GM21528 (cell line): Measurements from ENCODE around the gene OR14C36.
"Not testable (repeated sequence)": the region's sequence is repeated elsewhere in the genome, so short reads cannot be mapped to it uniquely, and the experiment has no call there.

Experiments
- ATAC-seq: cut with Tn5 transposase; IDR thresholded peaks from one replicate; pipeline ENCODE4 v1.9.1; 2021; ENCODE audit warnings: mild to moderate bottlenecking, moderate library complexity; ENCODE audit not compliant: unreplicated experiment, low FRiP score

Gene OR14C36

GRCh38 chr1:248348475-248348874 is at the start of gene OR14C36:
TSS of gene OR14C36 (plus strand) at chr1:248348775. CDS start at chr1:248348775, 0 bp downstream.
- no peak for ATAC-seq

GRCh38 chr1:248303324-248303723 is 45.3 kb upstream of the OR14C36 start, which contains the start of gene OR2T12:
TSS of gene OR2T12 (minus strand) at chr1:248303424. CDS start at chr1:248295578, 7,846 bp downstream.
- ATAC-seq, result no peak

GRCh38 chr1:248305672-248306071 is 42.9 kb upstream of the OR14C36 start:
- not testable (repeated sequence) for ATAC-seq

GRCh38 chr1:248306103-248306502 is 42.5 kb upstream of the OR14C36 start:
- ATAC-seq, result no peak

GRCh38 chr1:248306740-248307139 is 41.8 kb upstream of the OR14C36 start:
- not testable (repeated sequence) for ATAC-seq

- no peak for ATAC-seq
Measured at GRCh38 chr1:248316796-248317195, 31.8 kb upstream of the OR14C36 start.

- ATAC-seq, result no peak
Measured at GRCh38 chr1:248324468-248324867, 24.1 kb upstream of the OR14C36 start, which contains the start of gene OR2M7. TSS of gene OR2M7 (minus strand) at chr1:248324568. CDS start at chr1:248324568, 0 bp downstream.

- ATAC-seq, result no peak
Measured at GRCh38 chr1:248343451-248343850, 5.1 kb upstream of the OR14C36 start.

- no peak for ATAC-seq
Measured at GRCh38 chr1:248359415-248359814, 10.8 kb downstream of the OR14C36 start.

GRCh38 chr1:248361121-248361715 is 12.6 kb downstream of the OR14C36 start, which contains the start of gene OR2T4:
TSS of gene OR2T4 (plus strand) at chr1:248361665. CDS start at chr1:248361665, 0 bp downstream.
- ATAC-seq, result no peak

GRCh38 chr1:248366609-248367008 is 18.0 kb downstream of the OR14C36 start:
- ATAC-seq, result no peak

- ATAC-seq, result no peak
Measured at GRCh38 chr1:248372394-248372793, 23.8 kb downstream of the OR14C36 start.

GRCh38 chr1:248373761-248374160 is 25.2 kb downstream of the OR14C36 start:
- ATAC-seq, result no peak

GRCh38 chr1:248375446-248375845 is 26.9 kb downstream of the OR14C36 start, which contains the start of gene OR2T6:
TSS of gene OR2T6 (plus strand) at chr1:248375746. CDS start at chr1:248387609, 11,863 bp downstream.
- no peak for ATAC-seq

- no peak for ATAC-seq
Measured at GRCh38 chr1:248376916-248377315, 28.3 kb downstream of the OR14C36 start.

- ATAC-seq, result no peak
Measured at GRCh38 chr1:248380854-248381253, 32.3 kb downstream of the OR14C36 start.

GRCh38 chr1:248388426-248388825 is 39.9 kb downstream of the OR14C36 start:
- no peak for ATAC-seq

- ATAC-seq, result no peak
Measured at GRCh38 chr1:248393050-248393449, 44.5 kb downstream of the OR14C36 start.
